ENCODE measurements around the gene HSD17B8.

The HSD17B8 gene

GRCh38 chr6:33171880-33172687 lies 32.4 kb upstream of the HSD17B8 start:
- DNase-seq = no peak

GRCh38 chr6:33172688-33173534 lies 31.5 kb upstream of the HSD17B8 start:
- DNase-seq = no peak

- DNase-seq = no peak
These were observed 30.8 kb upstream of the HSD17B8 start for GRCh38 chr6:33173535-33174180.

- no peak for DNase-seq
These were observed 29.7 kb upstream of the HSD17B8 start for GRCh38 chr6:33174784-33175183.

GRCh38 chr6:33175436-33176069 lies 28.9 kb upstream of the HSD17B8 start:
- DNase-seq = no peak

- DNase-seq = no peak
These were observed 27.5 kb upstream of the HSD17B8 start for GRCh38 chr6:33176906-33177305.

GRCh38 chr6:33177552-33178446 lies 26.7 kb upstream of the HSD17B8 start:
- DNase-seq = no peak

- DNase-seq = no peak
These were observed 25.5 kb upstream of the HSD17B8 start for GRCh38 chr6:33178755-33179475.

GRCh38 chr6:33181141-33181540 lies 23.3 kb upstream of the HSD17B8 start:
- no peak for DNase-seq

- DNase-seq = no peak
These were observed 21.3 kb upstream of the HSD17B8 start for GRCh38 chr6:33183071-33183683.

- no peak for DNase-seq
These were observed 19.3 kb upstream of the HSD17B8 start for GRCh38 chr6:33185190-33185589.

GRCh38 chr6:33185654-33186187 lies 18.7 kb upstream of the HSD17B8 start:
- no peak for DNase-seq

GRCh38 chr6:33187809-33188208 lies 16.6 kb upstream of the HSD17B8 start:
- DNase-seq = no peak

- no peak for DNase-seq
These were observed 15.3 kb upstream of the HSD17B8 start for GRCh38 chr6:33189164-33189563.

GRCh38 chr6:33189625-33190448 lies 14.6 kb upstream of the HSD17B8 start:
- DNase-seq = no peak

GRCh38 chr6:33190504-33191107 lies 13.8 kb upstream of the HSD17B8 start:
- DNase-seq = no peak

GRCh38 chr6:33191383-33192104 lies 12.9 kb upstream of the HSD17B8 start:
- no peak for DNase-seq

GRCh38 chr6:33192105-33192646 lies 12.3 kb upstream of the HSD17B8 start, which contains the start of gene COL11A2:
Gene COL11A2 (minus strand): TSS chr6:33192467. CDS start chr6:33192240, 227 bp downstream.
- DNase-seq = no peak

Data from fibroblast of skin of right biceps (primary cell).